OCI-LY1 (cell line): ENCODE data around the gene CD300E.

Source experiments
- CTCF ChIP-seq: fragments of 200-600 bp; sonication (generic), shearing (Covaris generic); IDR thresholded peaks from 2 replicates; pipeline ENCODE4 v1.5.1; 2017; ENCODE audit warnings: mild to moderate bottlenecking, antibody characterized with exemption, low read length, moderate library complexity, mixed read lengths
- EZH2 ChIP-seq: fragments of 200-600 bp; sonication (generic), shearing (Covaris generic); IDR thresholded peaks from 2 replicates; pipeline ENCODE4 v1.8.0; 2017; ENCODE audit warnings: borderline replicate concordance, mixed run types, mild to moderate bottlenecking, antibody characterized with exemption, low read length, moderate library complexity, mixed read lengths

- no peak for TF ChIP-seq CTCF
- TF ChIP-seq EZH2: no peak
These were observed 16.3 kb downstream of the CD300E start for GRCh38 chr17:74607221-74607620.
